Cardiac fibroblast (primary cell): ENCODE results near the gene CDH23.

ENCODE experiments used
- DNase-seq, 2 donors: peaks; one replicate each; pipeline versions ENCODE4 v3.0.0 to v3.0.0-alpha.2; 2010; ENCODE audit warnings: low read depth in 2 of 2
- H3K4me3 ChIP-seq, 2 donors: replicated peaks in 1 of 2; 1 replicate in 1 of 2; 2 replicates in 1 of 2; pipeline ENCODE4 v1.5.1; 2011; ENCODE audit warnings: low read depth in 2 of 2, low read length in 2 of 2, mild to moderate bottlenecking in 2 of 2, moderate library complexity in 1 of 2
- CTCF ChIP-seq: IDR thresholded peaks from one replicate; pipeline ENCODE4 v1.5.1; 2011; ENCODE audit warnings: low read depth, mild to moderate bottlenecking, low read length, inconsistent platforms

Gene CDH23

GRCh38 chr10:71854031-71854430, 457.3 kb downstream of the CDH23 start:
- TF ChIP-seq CTCF = no peak
- peak; percentile 59 to 78 for DNase-seq
- no peak overlapping the region for H3K4me3 ChIP-seq

DNA sequence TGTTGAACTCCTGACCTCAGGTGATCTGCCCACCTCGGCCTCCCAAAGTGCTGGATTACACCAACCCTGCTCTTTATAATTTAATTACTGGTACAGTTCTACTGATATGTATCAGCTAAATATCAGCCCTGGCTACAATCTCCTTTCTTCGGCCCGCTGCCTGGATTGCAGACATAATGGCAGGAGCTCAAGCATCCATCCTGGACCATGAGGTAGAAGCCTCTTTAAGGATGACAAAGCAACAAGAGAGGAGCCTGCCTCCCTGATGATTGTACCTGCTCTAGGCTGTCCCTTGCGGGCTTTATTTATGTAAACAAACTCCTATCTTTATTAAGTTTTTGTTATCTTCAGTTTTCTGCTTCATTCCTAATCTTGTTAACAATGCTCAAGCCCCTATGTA, 459.9 kb downstream of the CDH23 start:
- DNase-seq = no peak
- H3K4me3 ChIP-seq = no peak overlapping the region
- no peak for TF ChIP-seq CTCF

DNA sequence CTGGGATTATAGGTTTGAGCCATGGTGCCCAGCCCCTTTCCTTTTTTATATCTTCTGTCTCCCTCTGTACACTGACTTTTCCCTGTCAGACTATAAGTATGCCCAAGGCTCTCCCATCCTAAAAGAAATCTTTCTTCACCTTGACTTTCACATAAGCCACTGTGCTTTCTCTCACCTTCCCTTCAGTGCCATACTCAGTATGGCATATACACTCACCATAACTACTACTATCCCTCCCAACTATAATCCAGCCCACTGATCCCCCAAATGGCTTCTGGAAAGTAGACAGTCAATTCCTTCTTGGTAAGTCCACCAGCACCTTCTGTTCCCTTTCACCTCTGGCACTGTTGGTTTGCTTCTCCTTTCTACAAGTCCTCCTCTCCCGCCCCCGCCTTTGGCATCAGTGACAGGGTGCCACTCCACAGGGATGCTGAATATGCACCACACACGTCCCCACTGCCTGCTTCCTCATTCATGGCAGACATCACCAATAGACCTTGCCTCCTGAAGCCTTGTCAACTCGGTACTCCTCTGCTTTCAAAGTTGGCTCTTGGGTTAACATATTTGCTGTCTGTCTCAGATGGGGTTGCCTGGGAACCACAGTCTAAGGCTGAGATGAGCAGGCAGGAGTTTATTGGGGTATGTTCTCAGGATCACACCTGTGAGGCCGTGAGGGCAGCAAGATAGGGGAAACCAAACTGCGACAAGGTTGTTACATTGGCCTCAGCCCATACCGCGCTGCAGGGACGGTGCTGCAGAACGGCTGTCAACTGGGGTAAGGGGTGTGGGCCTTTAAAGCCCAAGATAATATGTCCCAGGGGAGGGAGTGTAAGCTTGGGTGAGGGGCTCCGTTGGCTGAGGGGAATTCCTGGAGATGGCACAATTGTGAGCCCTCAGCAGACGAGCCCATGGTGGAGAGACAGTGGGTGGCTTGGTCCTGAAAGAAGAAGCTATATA, 461.5 kb downstream of the CDH23 start:
- DNase-seq = no peak
- no peak for TF ChIP-seq CTCF
- no peak overlapping the region for H3K4me3 ChIP-seq

GRCh38 chr10:71860243-71861029, 463.7 kb downstream of the CDH23 start:
- TF ChIP-seq CTCF = no peak
- no peak overlapping the region for H3K4me3 ChIP-seq
- peak; percentile 100 for DNase-seq

GRCh38 chr10:71863203-71863602, 466.5 kb downstream of the CDH23 start:
- peak in 1 of 2 donors; percentile 62 for DNase-seq
- no peak overlapping the region for H3K4me3 ChIP-seq
- no peak for TF ChIP-seq CTCF

GRCh38 chr10:71864911-71865361, 468.2 kb downstream of the CDH23 start:
- peak; percentile 49 to 82 for DNase-seq
- no peak overlapping the region for H3K4me3 ChIP-seq
- TF ChIP-seq CTCF = no peak
